Measurements from ENCODE around the gene SCG5.

SCG5 gene

DNA sequence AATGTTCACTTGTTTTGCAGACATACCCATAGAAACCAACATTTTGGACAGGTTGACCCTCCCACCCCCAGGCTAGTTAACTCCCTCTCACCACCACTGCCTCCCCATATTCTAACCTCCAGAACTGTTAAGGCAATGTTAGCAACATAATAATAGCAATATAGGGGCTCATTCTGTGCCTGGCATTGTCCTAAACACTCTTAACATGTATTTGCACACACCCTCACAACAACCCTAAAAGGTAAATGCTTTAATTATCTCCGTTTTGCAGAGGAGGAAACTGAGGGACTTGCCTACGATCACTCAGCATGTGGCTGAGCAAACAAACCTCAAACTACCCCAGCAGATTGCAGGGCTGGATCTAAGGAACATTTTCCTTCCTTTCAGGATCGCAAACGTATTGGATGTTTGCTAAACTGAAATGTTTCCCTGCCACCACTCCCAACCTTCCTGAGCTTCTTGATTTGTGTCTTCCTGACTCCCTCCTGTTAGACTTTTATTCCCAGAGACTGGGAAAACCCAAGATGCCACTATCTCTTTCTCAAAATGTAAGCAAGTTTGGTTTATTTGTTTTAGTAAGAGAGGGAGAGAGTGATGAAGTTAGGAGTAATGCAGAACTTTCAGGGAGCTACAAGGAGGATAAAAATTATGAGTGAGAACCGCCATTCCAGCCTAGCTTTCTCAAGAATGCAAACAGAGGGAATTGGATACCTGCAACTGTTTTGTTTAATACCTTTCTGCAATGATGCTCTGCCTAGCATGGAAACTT, 1.3 kb downstream of the SCG5 start:
- H3K27ac ChIP-seq (ENCODE audit: low read depth, low read length, poor library complexity, severe bottlenecking), result no peak overlapping the region
- H3K4me3 ChIP-seq (ENCODE audit: low read depth, low read length, poor library complexity, severe bottlenecking), result no peak overlapping the region
- no peaks in the 10 kb centered on the region for H3F3A ChIP-seq (ENCODE audit: insufficient read depth, low read length)
- TF ChIP-seq, protein P1, sequence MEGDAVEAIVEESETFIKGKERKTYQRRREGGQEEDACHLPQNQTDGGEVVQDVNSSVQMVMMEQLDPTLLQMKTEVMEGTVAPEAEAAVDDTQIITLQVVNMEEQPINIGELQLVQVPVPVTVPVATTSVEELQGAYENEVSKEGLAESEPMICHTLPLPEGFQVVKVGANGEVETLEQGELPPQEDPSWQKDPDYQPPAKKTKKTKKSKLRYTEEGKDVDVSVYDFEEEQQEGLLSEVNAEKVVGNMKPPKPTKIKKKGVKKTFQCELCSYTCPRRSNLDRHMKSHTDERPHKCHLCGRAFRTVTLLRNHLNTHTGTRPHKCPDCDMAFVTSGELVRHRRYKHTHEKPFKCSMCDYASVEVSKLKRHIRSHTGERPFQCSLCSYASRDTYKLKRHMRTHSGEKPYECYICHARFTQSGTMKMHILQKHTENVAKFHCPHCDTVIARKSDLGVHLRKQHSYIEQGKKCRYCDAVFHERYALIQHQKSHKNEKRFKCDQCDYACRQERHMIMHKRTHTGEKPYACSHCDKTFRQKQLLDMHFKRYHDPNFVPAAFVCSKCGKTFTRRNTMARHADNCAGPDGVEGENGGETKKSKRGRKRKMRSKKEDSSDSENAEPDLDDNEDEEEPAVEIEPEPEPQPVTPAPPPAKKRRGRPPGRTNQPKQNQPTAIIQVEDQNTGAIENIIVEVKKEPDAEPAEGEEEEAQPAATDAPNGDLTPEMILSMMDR (IDR thresholded peaks at IDR 0.05; ENCODE audit: low read length), result no peak
- TF ChIP-seq EZH2 (IDR thresholded peaks at IDR 0.05; ENCODE audit: borderline replicate concordance, low read length), result no peak
- peaks cover 65% of the 10 kb centered on the region for H3K36me3 ChIP-seq (ENCODE audit: insufficient read depth, low read length)
- no peak overlapping the region for H2AFZ ChIP-seq (ENCODE audit: low read length)
- H3K9ac ChIP-seq (ENCODE audit: low read length), result no peak overlapping the region
- H3K27me3 ChIP-seq (ENCODE audit: insufficient read depth, low read length), result no peaks in the 10 kb centered on the region
- no peaks in the 10 kb centered on the region for H3K9me2 ChIP-seq (ENCODE audit: low read depth, low read length)
- no peaks in the 10 kb centered on the region for H4K20me1 ChIP-seq (ENCODE audit: insufficient read depth, low read length)
- no peaks in the 10 kb centered on the region for H3K4me1 ChIP-seq (ENCODE audit: insufficient read depth, low read length, severe bottlenecking)
- no peak overlapping the region for H3K4me2 ChIP-seq (ENCODE audit: low read length)
- H3K79me2 ChIP-seq (ENCODE audit: insufficient read depth, low read length), result no peaks in the 10 kb centered on the region
- no peaks in the 10 kb centered on the region for H3K9me3 ChIP-seq (ENCODE audit: low read length)

DNA sequence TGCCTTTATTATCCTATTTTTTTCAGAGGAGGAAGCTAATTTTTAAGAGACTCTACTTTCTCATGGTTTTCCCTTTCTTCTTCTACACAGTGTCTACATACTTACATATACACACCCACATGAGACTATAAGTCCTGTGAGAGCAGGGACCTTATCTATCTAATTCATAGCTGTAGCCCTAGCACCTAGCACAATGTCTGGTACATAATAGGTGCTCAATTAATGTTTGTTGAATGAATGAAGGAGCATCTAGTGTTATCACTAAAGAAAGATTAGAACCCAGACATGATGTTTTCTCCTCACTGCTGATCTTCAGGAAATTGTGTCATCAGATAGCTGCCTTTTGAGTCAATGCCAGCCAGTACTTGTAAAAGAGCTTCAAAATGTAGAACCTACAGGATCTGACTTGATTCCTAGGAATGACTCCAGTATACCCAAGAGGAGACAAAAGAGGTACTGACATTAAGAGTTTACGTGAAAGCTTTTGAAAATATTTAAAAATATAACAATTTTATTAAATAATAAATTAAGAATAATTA, 2.5 kb downstream of the SCG5 start:
- H3K36me3 ChIP-seq (ENCODE audit: insufficient read depth, low read length), result peaks cover 61% of the 10 kb centered on the region
- TF ChIP-seq, protein P1 (IDR thresholded peaks at IDR 0.05; ENCODE audit: low read length), result no peak
- no peak for TF ChIP-seq EZH2 (IDR thresholded peaks at IDR 0.05; ENCODE audit: borderline replicate concordance, low read length)
- H3K9ac ChIP-seq (ENCODE audit: low read length), result no peak overlapping the region

DNA sequence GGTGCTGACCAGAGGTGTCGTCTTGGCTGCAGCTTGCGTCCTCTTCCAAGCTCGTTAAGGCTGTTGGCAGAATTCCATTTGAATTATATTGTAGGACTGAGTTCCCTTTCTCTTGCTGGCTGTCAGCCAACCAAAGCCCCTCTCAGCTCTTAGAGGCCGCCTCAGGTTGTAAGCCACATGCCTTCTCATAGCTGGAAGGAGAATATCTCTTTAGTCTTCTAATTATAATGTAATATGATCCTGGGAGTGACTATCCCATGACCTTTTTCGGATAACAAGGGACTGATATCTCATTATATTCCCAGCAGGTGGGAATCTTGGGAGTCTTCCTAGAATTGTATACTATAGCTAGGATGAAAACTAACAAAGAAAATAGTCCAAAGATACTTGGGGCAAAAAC, 4.8 kb downstream of the SCG5 start:
- H3K27me3 ChIP-seq (ENCODE audit: insufficient read depth, low read length), result no peaks in the 10 kb centered on the region
- H3K79me2 ChIP-seq (ENCODE audit: insufficient read depth, low read length), result no peaks in the 10 kb centered on the region
- peaks cover 47% of the 10 kb centered on the region for H3K36me3 ChIP-seq (ENCODE audit: insufficient read depth, low read length)
- no peaks in the 10 kb centered on the region for H3K4me1 ChIP-seq (ENCODE audit: insufficient read depth, low read length, severe bottlenecking)
- H3K4me2 ChIP-seq (ENCODE audit: low read length), result no peak overlapping the region
- no peak overlapping the region for H3K4me3 ChIP-seq (ENCODE audit: low read depth, low read length, poor library complexity, severe bottlenecking)
- no peaks in the 10 kb centered on the region for H3K9me2 ChIP-seq (ENCODE audit: low read depth, low read length)
- no peak for TF ChIP-seq EZH2 (IDR thresholded peaks at IDR 0.05; ENCODE audit: borderline replicate concordance, low read length)
- TF ChIP-seq, protein P1 (IDR thresholded peaks at IDR 0.05; ENCODE audit: low read length), result no peak
- H3F3A ChIP-seq (ENCODE audit: insufficient read depth, low read length), result no peaks in the 10 kb centered on the region
- no peak overlapping the region for H3K9ac ChIP-seq (ENCODE audit: low read length)
- H3K27ac ChIP-seq (ENCODE audit: low read depth, low read length, poor library complexity, severe bottlenecking), result no peak overlapping the region
- no peaks in the 10 kb centered on the region for H4K20me1 ChIP-seq (ENCODE audit: insufficient read depth, low read length)
- no peaks in the 10 kb centered on the region for H3K9me3 ChIP-seq (ENCODE audit: low read length)
- H2AFZ ChIP-seq (ENCODE audit: low read length), result no peak overlapping the region

More for the DNA sequence above, 2.5 kb downstream of the SCG5 start:
- H3F3A ChIP-seq (ENCODE audit: insufficient read depth, low read length), result no peaks in the 10 kb centered on the region
- H3K27me3 ChIP-seq (ENCODE audit: insufficient read depth, low read length), result no peaks in the 10 kb centered on the region
- no peaks in the 10 kb centered on the region for H3K9me3 ChIP-seq (ENCODE audit: low read length)
- H3K4me3 ChIP-seq (ENCODE audit: low read depth, low read length, poor library complexity, severe bottlenecking), result no peak overlapping the region
- no peaks in the 10 kb centered on the region for H3K4me1 ChIP-seq (ENCODE audit: insufficient read depth, low read length, severe bottlenecking)
- no peak overlapping the region for H2AFZ ChIP-seq (ENCODE audit: low read length)
- H3K9me2 ChIP-seq (ENCODE audit: low read depth, low read length), result no peaks in the 10 kb centered on the region
- H4K20me1 ChIP-seq (ENCODE audit: insufficient read depth, low read length), result no peaks in the 10 kb centered on the region
- no peak overlapping the region for H3K4me2 ChIP-seq (ENCODE audit: low read length)
- no peak overlapping the region for H3K27ac ChIP-seq (ENCODE audit: low read depth, low read length, poor library complexity, severe bottlenecking)
- H3K79me2 ChIP-seq (ENCODE audit: insufficient read depth, low read length), result no peaks in the 10 kb centered on the region

Measured in OCI-LY1 (cell line).